Stimulated activated CD4-positive, alpha-beta T cell treated with anti-CD3 and anti-CD28 coated beads, Interleukin-15, amount 100 ng/mL, for 48 hours (primary cell): ENCODE measurements around the gene PIK3R1.
"Not testable (repeated sequence)": the region's sequence is repeated elsewhere in the genome, so short reads cannot be mapped to it uniquely, and the experiment has no call there.

Experiments
- DNase-seq, 2 donors: peaks; one replicate each; pipeline ENCODE4 v3.0.0-alpha.2; 2020; ENCODE audit warnings: low read depth in 2 of 2

Gene PIK3R1

DNA sequence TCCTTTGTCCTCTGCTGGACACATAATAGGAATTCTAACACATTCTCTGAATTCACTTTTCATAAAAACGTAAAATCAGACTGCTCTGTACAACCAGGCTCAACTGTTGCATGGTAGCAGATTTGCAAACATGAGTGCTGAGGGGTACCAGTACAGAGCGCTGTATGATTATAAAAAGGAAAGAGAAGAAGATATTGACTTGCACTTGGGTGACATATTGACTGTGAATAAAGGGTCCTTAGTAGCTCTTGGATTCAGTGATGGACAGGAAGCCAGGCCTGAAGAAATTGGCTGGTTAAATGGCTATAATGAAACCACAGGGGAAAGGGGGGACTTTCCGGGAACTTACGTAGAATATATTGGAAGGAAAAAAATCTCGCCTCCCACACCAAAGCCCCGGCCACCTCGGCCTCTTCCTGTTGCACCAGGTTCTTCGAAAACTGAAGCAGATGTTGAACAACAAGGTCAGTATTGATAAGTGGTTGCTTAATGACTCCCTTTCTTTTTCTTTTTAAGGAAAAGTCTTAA is 11.1 kb downstream of the PIK3R1 start:
- no peak for DNase-seq

- DNase-seq, result no peak
Measured at GRCh38 chr5:68227532-68228160, 12.1 kb downstream of the PIK3R1 start.

- DNase-seq, result no peak
Measured at GRCh38 chr5:68229416-68229815, 13.9 kb downstream of the PIK3R1 start.

GRCh38 chr5:68230285-68230684 is 14.7 kb downstream of the PIK3R1 start:
- no peak for DNase-seq

DNA sequence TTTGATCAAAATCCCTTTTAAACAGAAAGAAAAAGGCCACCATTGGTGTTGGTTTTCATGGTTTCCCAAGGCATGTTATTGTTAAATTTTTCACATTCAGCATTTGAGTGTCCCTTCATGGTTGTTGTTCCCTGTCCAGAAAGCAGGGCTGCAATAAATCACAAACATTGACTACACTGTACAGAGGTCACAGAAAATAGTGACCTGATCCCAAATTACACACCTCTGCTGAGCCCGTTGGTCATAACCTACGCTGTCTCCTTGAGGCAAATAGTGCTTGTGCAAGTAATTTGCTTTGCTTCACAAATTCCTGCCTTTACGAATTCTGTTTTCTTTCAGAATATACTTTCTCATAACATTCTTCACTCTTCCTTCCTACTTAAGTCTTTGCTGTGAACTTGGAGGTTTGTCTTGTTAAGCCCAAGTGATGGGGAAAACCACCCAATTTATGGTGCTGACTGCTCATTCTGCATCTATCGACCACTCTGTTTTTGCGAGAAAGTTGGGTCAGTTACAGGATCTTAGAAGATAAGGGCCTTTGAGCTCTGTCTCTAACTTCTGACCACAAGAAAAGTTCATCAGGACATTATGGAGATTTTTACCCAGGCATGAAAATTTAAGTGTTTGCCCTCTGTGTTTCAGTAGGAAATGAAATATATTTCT is 16.0 kb downstream of the PIK3R1 start:
- no peak for DNase-seq

- no peak for DNase-seq
Measured at GRCh38 chr5:68232277-68232676, 16.7 kb downstream of the PIK3R1 start.

DNA sequence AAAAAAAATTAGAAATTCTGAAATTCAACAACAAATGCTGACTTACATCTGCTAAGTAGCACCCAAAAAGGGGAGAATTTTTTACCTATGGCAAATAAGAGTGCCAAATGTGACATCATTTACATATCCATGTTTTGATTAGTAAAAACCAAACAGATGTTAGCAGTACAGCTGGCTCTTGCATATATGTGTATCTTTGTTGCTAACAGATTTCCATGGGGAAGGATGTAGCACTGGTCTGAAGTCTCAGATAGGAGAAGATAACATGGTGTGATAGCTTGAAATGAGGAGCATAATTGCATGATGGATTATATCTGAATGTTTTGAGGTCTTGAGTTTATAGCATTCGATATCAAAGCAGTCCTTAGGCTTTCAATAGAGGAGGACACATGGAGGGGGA is 17.5 kb downstream of the PIK3R1 start:
- DNase-seq, result no peak

- DNase-seq, result not testable (repeated sequence)
Measured at GRCh38 chr5:68235229-68235628, 19.7 kb downstream of the PIK3R1 start.

- no peak for DNase-seq
Measured at GRCh38 chr5:68237715-68238114, 22.2 kb downstream of the PIK3R1 start.

DNA sequence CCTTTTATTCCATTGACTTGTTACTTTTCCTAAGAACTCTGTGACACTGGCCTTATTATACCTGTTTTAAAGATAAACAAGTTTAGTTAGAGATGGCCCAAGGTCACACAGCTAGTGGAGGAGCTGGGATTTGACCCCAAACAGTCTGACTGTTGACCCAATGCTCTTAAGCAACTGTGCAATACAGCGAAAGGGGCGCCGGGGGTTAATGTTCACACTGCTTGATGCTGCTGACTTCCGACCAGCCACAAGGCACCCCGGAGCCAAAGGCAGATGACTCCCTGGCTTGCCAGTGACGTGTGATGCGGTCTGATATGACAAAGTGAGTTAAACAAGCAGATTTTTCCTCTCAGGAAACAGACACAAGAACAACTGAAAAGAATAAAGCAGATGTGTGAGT is 23.9 kb downstream of the PIK3R1 start:
- peak; percentile 72 to 76 for DNase-seq

GRCh38 chr5:68240202-68240601 is 24.6 kb downstream of the PIK3R1 start:
- DNase-seq, result no peak

DNA sequence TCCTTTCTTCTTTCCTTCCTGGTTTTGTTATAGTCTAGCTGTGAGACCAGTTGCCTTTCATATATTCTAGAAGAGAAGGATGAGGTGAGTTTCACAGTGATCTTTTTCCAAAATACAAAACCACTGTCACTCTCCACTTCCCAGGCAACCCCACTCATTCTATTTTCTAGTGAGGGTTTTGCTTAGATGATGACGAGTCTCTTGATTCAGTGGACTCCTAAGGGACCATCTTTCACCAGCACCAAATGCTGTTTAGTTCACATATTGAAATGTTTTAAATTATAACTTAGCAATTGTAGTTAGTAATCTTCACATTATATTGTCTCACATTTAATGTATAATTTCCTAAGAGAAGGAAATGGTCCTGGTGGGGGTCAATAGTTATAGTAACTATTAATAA is 25.2 kb downstream of the PIK3R1 start:
- no peak for DNase-seq

DNA sequence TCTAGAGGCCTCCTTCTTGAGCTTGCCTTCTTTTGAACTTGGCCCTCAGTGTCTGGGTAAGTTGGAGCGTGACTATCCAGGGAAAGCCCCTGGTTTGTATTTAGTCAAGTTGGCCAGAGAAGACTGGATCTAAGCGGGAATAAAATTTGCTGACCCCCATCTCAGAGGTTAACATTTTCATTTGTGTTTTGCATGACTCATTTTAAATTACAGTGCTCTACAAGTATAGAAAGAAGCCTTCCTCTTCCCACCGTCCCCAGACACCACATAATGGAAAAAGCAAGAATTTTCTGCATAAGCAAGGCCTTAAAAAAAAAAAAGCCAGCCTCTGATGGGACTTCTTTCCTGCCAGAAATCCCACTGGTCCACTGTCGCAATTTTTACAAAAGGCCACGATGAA is 27.2 kb downstream of the PIK3R1 start:
- DNase-seq, result no peak

- no peak for DNase-seq
Measured at GRCh38 chr5:68243251-68243650, 27.7 kb downstream of the PIK3R1 start.

GRCh38 chr5:68243681-68244080 is 28.1 kb downstream of the PIK3R1 start:
- no peak for DNase-seq

GRCh38 chr5:68245319-68245718 is 29.8 kb downstream of the PIK3R1 start:
- DNase-seq, result no peak

DNA sequence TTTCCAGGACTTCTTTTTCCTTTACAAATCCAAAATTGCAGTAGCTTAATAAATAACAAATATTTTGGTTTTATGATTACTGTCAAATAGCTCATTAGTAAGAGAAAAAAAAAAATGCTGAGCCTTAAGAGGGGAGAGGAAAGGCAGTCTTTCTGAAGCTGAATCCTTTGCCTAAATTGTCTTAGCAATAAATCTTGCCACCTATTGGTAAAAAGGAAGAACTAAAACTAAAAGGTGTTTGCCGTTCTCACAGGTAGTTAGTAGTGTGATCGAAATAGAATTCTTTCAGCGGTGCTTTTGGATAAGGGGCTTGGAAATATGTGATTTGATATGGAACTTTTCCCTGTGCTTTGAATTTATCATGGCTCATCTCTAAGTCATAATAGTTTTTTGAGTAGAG is 31.2 kb downstream of the PIK3R1 start:
- no peak for DNase-seq

GRCh38 chr5:68247627-68248026 is 32.1 kb downstream of the PIK3R1 start:
- no peak for DNase-seq

GRCh38 chr5:68248896-68249295 is 33.3 kb downstream of the PIK3R1 start:
- DNase-seq, result no peak

DNA sequence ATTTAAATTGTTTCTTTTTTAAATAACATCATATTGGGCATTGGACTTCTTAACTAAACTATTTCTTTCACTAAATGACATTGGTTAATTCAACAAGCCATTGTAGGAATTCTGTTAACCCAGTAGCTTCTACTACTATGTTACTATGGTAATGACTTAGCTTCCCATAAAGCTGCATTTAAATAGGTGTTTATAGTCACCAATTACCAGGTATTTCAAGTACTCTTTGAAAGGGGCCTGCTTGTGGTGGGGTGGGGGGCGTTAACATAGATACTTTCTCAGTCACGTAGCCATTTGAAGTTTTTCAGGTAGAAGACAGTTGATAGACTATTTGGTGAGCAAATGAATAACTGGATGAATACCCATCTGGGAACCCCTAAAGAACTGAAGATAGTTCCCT is 34.0 kb downstream of the PIK3R1 start:
- DNase-seq, result no peak

DNA sequence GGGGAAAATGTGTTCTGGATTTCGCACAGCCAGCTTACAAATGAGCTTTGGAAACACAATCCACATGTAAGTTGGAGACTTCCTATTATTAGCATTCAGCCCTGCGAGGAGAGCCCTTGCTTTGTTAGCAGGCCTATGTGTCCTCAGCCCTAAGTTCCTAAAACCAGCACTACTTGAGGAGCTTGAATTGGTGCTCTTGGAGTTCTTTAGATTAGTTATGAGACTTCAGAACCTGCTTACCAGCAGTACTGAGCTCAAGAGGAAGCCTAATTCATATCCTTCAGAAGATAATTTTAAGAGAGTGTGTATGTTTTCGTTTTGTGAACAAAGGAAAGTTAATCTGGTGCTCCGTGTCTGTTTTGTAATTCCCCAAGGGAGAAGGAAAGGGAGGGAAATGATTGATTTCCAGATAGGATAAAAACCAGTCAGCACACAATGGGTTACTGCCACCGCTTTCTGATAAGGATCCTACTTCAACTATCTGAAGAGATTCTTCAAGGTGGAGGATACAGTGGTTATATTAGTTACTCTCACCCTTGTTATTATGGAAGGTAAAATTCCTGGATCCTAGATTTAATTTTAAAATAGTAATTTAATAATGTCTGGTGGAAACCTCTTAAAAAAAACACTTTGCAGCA is 35.2 kb downstream of the PIK3R1 start:
- no peak for DNase-seq

DNA sequence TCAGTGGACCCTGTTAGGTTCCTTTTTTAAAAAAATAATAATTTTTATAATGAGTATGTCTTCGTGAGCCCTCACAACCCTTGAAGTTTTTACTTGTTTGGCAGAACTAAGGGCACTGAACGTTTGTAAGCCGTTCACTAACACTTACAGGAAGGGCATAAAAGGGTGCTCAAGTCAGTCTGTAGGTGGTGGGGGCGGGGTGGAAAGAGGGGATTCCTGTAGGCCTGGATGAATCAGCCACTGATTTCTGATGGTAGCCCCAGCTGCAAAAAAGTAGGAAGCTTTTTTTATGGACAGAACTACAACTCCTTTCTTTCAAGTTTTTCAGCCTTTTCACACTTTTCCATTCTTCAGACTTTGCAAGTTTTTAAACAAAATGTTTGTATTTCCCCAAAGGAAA is 35.8 kb downstream of the PIK3R1 start:
- peak in 1 of 2 donors; percentile 53 for DNase-seq
